Vagina (tissue), 2 donors: ENCODE data around the gene CACNA2D4. TPM values are rescaled to one million over a fixed set of nuclear protein-coding genes. Genes with fewer than 3 reads are reported as not detected.

Source experiments
- DNase-seq, 2 donors: peaks; one replicate each; pipeline ENCODE4 v3.0.0-alpha.2; 2017; ENCODE audit errors: extremely low spot score in 2 of 2
- H3K27ac ChIP-seq: fragments of 200-600 bp; sonication (generic); one replicate; pipeline ENCODE4 v1.5.1; 2019
- H3K27me3 ChIP-seq: fragments of 200-600 bp; sonication (generic); one replicate; pipeline ENCODE4 v1.5.1; 2019
- H3K36me3 ChIP-seq, 2 donors: fragments of 200-600 bp; sonication (generic); one replicate each; pipeline ENCODE4 v1.5.1; 2017 to 2019
- H3K4me1 ChIP-seq: fragments of 200-600 bp; sonication (generic); one replicate; pipeline ENCODE4 v1.5.1; 2019
- H3K4me3 ChIP-seq, 2 donors: fragments of 200-600 bp; sonication (generic); 1 replicate in 1 of 2; 2 replicates in 1 of 2; pipeline ENCODE4 v1.5.1; 2016 to 2019
- H3K9me3 ChIP-seq: fragments of 200-600 bp; sonication (generic); one replicate; pipeline ENCODE4 v1.5.1; 2019
- POLR2A ChIP-seq, 2 donors: fragments of 450-650 bp; IDR thresholded peaks; one replicate each; pipeline ENCODE4 v1.6.1; 2017; ENCODE audit warnings: antibody characterized with exemption in 2 of 2, mild to moderate bottlenecking in 2 of 2, moderate library complexity in 2 of 2
- POLR2AphosphoS5 ChIP-seq, 2 donors: sonication (generic); formaldehyde crosslinking; IDR thresholded peaks; one replicate each; pipeline ENCODE4 v1.9.0; 2017; ENCODE audit warnings: antibody characterized with exemption in 2 of 2, mild to moderate bottlenecking in 2 of 2, low read depth in 1 of 2; ENCODE audit not compliant: insufficient read depth in 1 of 2
- intact Hi-C: fragments of 100-400 bp; cut with DNase I; formaldehyde crosslinking; loops from one replicate; pipeline ENCODE4 v1.15.1; 2023
- total RNA-seq: library from RNA; depleted of rRNA; stranded (reverse); fragments of >200 nt; gene quantifications from one replicate; pipeline ENCODE4 v1.2.3, GENCODE V29; 2016
- TF ChIP-seq, protein P1 (sequence below), 3 experiments: fragments of 450-650 bp in 2 of 3; fragments of 200-600 bp in 1 of 3; sonication (generic) in 1 of 3; IDR thresholded peaks; one replicate each; pipeline ENCODE4 v1.5.1; 2017 to 2019; ENCODE audit warnings: antibody characterized with exemption in 3 of 3, mild to moderate bottlenecking in 2 of 3, moderate library complexity in 2 of 3

Gene CACNA2D4
- total RNA-seq, 1 donor from 2014 or later = 2.2 TPM

DNA sequence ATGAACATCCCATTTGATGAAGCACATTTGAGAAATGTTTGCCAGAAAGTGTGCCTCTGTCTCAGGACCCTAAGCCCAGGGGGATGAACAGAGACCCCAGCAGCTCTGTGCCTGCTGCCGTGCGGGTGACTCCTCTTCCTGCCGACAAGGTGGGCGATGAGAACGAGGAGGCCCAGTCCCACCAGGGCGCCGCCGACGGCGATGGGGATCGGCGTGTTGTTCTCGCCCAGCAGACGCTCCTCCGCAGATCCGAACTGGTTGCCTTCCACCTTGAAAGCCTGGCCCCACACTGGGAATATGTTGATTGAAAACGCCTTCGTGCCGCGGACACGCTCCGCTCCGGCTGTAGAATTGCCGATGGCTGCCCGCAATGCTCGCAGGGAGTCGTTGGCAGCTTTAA is 54.0 kb downstream of the CACNA2D4 start:
- H3K9me3 ChIP-seq = no peaks in the 10 kb centered on the region
- H3K4me1 ChIP-seq = no peaks in the 10 kb centered on the region
- TF ChIP-seq POLR2A (IDR thresholded peaks at IDR 0.05) = no peak
- TF ChIP-seq, protein P1, sequence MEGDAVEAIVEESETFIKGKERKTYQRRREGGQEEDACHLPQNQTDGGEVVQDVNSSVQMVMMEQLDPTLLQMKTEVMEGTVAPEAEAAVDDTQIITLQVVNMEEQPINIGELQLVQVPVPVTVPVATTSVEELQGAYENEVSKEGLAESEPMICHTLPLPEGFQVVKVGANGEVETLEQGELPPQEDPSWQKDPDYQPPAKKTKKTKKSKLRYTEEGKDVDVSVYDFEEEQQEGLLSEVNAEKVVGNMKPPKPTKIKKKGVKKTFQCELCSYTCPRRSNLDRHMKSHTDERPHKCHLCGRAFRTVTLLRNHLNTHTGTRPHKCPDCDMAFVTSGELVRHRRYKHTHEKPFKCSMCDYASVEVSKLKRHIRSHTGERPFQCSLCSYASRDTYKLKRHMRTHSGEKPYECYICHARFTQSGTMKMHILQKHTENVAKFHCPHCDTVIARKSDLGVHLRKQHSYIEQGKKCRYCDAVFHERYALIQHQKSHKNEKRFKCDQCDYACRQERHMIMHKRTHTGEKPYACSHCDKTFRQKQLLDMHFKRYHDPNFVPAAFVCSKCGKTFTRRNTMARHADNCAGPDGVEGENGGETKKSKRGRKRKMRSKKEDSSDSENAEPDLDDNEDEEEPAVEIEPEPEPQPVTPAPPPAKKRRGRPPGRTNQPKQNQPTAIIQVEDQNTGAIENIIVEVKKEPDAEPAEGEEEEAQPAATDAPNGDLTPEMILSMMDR (IDR thresholded peaks at IDR 0.05) = no peak
- no peak for TF ChIP-seq POLR2AphosphoS5 (IDR thresholded peaks at IDR 0.05; ENCODE audit: insufficient read depth in 1 of 2, low read depth in 1 of 2)
- H3K36me3 ChIP-seq = no peaks in the 10 kb centered on the region
- no peak overlapping the region for H3K4me3 ChIP-seq
- intact Hi-C loops = no loop called here
- no peak for DNase-seq
- no peak overlapping the region for H3K27ac ChIP-seq
- H3K27me3 ChIP-seq = no peaks in the 10 kb centered on the region

DNA sequence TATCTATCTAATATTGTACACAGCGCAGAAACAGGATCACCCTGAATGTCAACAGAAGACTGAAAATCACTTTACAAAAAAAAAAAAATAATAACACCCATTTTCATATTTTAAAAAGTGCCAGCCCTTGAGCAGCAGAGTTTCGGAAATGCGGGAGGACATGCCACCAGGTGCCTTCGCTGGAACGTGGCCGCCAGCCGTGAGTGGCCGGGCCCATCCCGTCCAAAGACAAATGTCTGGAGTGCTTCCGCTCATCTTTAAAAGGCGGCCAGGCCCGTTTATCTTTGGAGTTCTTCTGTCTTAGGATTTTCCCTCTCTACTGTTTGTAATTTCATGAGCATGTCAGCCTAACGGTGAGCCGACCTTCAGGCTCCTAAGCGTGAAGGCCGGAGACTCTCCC is 54.6 kb downstream of the CACNA2D4 start:
- no peaks in the 10 kb centered on the region for H3K36me3 ChIP-seq
- no peak overlapping the region for H3K27ac ChIP-seq
- TF ChIP-seq POLR2AphosphoS5 (IDR thresholded peaks at IDR 0.05; ENCODE audit: insufficient read depth in 1 of 2, low read depth in 1 of 2) (no peak), POLR2A (IDR thresholded peaks at IDR 0.05) (no peak)
- TF ChIP-seq, protein P1 (IDR thresholded peaks at IDR 0.05) = no peak
- no peak overlapping the region for H3K4me3 ChIP-seq
- H3K27me3 ChIP-seq = no peaks in the 10 kb centered on the region
- intact Hi-C loops = no loop called here
- H3K9me3 ChIP-seq = no peaks in the 10 kb centered on the region
- H3K4me1 ChIP-seq = no peaks in the 10 kb centered on the region
- no peak for DNase-seq

DNA sequence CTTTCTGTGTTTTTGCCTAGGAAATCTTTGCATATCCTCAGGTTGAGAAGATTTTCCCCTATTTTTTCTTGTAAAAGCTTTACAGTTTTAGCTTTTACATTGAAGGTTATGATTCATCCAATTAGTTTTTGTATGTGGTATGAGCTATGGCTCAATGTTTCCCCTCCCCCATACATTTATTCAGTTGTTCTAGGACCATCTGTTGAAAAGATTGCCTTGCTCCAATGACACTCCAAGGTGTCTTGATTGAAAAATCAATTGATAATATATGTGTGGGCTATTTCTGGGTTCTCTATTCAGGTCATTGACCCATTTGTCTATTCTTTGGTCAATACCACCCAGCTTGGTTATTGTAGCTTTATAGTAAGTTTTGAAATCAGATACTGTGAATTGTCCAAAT is 55.5 kb downstream of the CACNA2D4 start:
- no peaks in the 10 kb centered on the region for H3K4me1 ChIP-seq
- H3K9me3 ChIP-seq = no peaks in the 10 kb centered on the region
- H3K27me3 ChIP-seq = no peaks in the 10 kb centered on the region
- DNase-seq = no peak
- no peaks in the 10 kb centered on the region for H3K36me3 ChIP-seq
- intact Hi-C loops = no loop called here
- TF ChIP-seq POLR2AphosphoS5 (IDR thresholded peaks at IDR 0.05; ENCODE audit: insufficient read depth in 1 of 2, low read depth in 1 of 2) = no peak
- TF ChIP-seq POLR2A (IDR thresholded peaks at IDR 0.05) = no peak
- no peak overlapping the region for H3K4me3 ChIP-seq
- no peak overlapping the region for H3K27ac ChIP-seq

DNA sequence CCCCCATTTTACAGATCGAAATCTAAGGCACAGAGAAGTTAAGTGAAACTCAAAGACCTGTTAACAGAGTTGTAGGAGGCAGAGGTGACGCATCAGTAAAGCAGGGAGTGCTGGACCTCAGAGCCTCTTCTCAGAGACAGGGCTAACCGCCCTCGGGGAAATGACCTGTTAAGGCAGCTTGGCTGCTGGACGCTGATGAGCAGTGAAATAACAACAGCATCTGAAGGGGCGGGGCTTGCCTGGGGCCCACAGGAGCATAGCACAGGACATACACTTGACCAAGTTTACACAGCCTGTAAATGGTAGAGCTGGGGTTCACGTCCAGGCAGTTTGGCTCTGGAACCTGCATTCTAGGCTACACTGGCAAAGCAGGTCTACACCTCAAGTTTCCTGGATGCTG is 58.8 kb downstream of the CACNA2D4 start:
- intact Hi-C loops = no loop called here
- DNase-seq = no peak
- Histone ChIP-seq H3K9me3 (peaks cover 10% of the 10 kb centered on the region), H3K36me3 (no peaks in the 10 kb centered on the region), H3K27ac (no peak overlapping the region), H3K4me3 (no peak overlapping the region), H3K4me1 (no peaks in the 10 kb centered on the region), H3K27me3 (no peaks in the 10 kb centered on the region)
- TF ChIP-seq, protein P1 (IDR thresholded peaks at IDR 0.05) = no peak
- no peak for TF ChIP-seq POLR2A (IDR thresholded peaks at IDR 0.05)
- TF ChIP-seq POLR2AphosphoS5 (IDR thresholded peaks at IDR 0.05; ENCODE audit: insufficient read depth in 1 of 2, low read depth in 1 of 2) = no peak

DNA sequence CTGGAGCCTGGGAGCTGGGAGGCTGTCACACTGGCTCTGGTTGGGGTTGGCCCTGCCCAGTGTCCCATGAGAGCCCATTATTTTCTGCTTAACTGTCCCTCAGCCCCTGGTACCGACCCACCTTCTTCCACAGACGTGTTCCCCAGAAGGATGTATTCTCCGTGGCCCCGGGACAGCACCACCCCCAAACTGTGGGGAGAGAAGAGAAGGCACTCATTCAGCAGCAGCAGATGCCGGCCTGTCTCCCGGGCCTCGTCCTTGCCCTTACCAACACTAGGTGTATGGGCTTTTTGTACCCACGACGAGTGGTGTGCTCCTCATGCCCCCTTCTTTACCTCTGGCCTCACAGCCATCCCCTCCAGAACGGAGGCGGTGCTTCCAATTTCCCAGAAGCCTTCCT is 60.0 kb downstream of the CACNA2D4 start:
- Histone ChIP-seq H3K9me3 (peaks cover 10% of the 10 kb centered on the region), H3K4me1 (no peaks in the 10 kb centered on the region), H3K36me3 (no peaks in the 10 kb centered on the region), H3K27ac (no peak overlapping the region), H3K4me3 (no peak overlapping the region), H3K27me3 (no peaks in the 10 kb centered on the region)
- intact Hi-C loops = no loop called here
- DNase-seq = no peak
- TF ChIP-seq POLR2AphosphoS5 (IDR thresholded peaks at IDR 0.05; ENCODE audit: insufficient read depth in 1 of 2, low read depth in 1 of 2) = no peak
- TF ChIP-seq, protein P1 (IDR thresholded peaks at IDR 0.05) = no peak
- no peak for TF ChIP-seq POLR2A (IDR thresholded peaks at IDR 0.05)
